PC-3 (cell line): Measurements from ENCODE around the gene DCHS2.
"Not testable (repeated sequence)": the region's sequence is repeated elsewhere in the genome, so short reads cannot be mapped to it uniquely, and the experiment has no call there.

Experiments used
- CTCF ChIP-seq: fragments of 300-600 bp; sonication (generic); conservative IDR thresholded peaks from 2 replicates; pipeline ENCODE4 v1.5.1; 2017; ENCODE audit warnings: antibody characterized with exemption, low read depth, mild to moderate bottlenecking, low read length
- EZH2 ChIP-seq: fragments of 300-600 bp; sonication (generic); IDR thresholded peaks from one replicate; pipeline ENCODE4 v1.6.1; 2017; ENCODE audit warnings: antibody characterized with exemption, mild to moderate bottlenecking, low read length; ENCODE audit not compliant: unreplicated experiment

GRCh38 chr4:154217384-154217783, 274.2 kb downstream of the DCHS2 start:
- TF ChIP-seq CTCF, EZH2: not testable (repeated sequence)
